ENCODE results near the gene SSC5D.

The SSC5D gene

GRCh38 chr19:55539090-55539984, 51.1 kb downstream of the SSC5D start:
- no peak for DNase-seq

GRCh38 chr19:55540619-55541018, 52.4 kb downstream of the SSC5D start:
- DNase-seq = no peak

- no peak for DNase-seq
Measured at GRCh38 chr19:55541091-55541490, 52.9 kb downstream of the SSC5D start.

- DNase-seq = no peak
Measured at GRCh38 chr19:55542292-55542855, 54.1 kb downstream of the SSC5D start.

- no peak for DNase-seq
Measured at GRCh38 chr19:55543567-55543966, 55.3 kb downstream of the SSC5D start.

- no peak for DNase-seq
Measured at GRCh38 chr19:55544014-55544413, 55.8 kb downstream of the SSC5D start.

- no peak for DNase-seq
Measured at GRCh38 chr19:55544776-55545439, 56.7 kb downstream of the SSC5D start.

- DNase-seq = no peak
Measured at GRCh38 chr19:55545443-55545842, 57.2 kb downstream of the SSC5D start, which contains the start of gene SBK3. Gene SBK3 (minus strand): TSS chr19:55545543. CDS start chr19:55545543, 0 bp downstream.

GRCh38 chr19:55546011-55546410, 57.8 kb downstream of the SSC5D start:
- no peak for DNase-seq

- DNase-seq = no peak
Measured at GRCh38 chr19:55546822-55547614, 58.8 kb downstream of the SSC5D start.

GRCh38 chr19:55549500-55550320, 61.5 kb downstream of the SSC5D start:
- DNase-seq = peak; percentile 85

- no peak for DNase-seq
Measured at GRCh38 chr19:55550321-55550650, 62.0 kb downstream of the SSC5D start.

GRCh38 chr19:55552206-55552605, 64.0 kb downstream of the SSC5D start:
- DNase-seq = no peak

GRCh38 chr19:55552620-55553019, 64.4 kb downstream of the SSC5D start:
- no peak for DNase-seq

- no peak for DNase-seq
Measured at GRCh38 chr19:55553217-55554182, 65.3 kb downstream of the SSC5D start.

GRCh38 chr19:55554302-55554701, 66.1 kb downstream of the SSC5D start:
- no peak for DNase-seq

- no peak for DNase-seq
Measured at GRCh38 chr19:55554741-55555152, 66.5 kb downstream of the SSC5D start.

GRCh38 chr19:55559684-55560083, 71.4 kb downstream of the SSC5D start:
- no peak for DNase-seq

- peak; percentile 34 for DNase-seq
Measured at GRCh38 chr19:55563261-55563690, 75.0 kb downstream of the SSC5D start.

GRCh38 chr19:55566823-55567222, 78.6 kb downstream of the SSC5D start:
- no peak for DNase-seq
